Renal pelvis (tissue), 4 donors: ENCODE results near the gene LIAS. TPM values are rescaled to one million over a fixed set of nuclear protein-coding genes. Genes with fewer than 3 reads are reported as not detected.

Experiments
- DNase-seq: peaks from one replicate; pipeline ENCODE4 v3.0.0-alpha.2; 2013
- polyA plus RNA-seq, 3 donors: library from polyadenylated mRNA; unstranded; fragments of 120-200 nt; gene quantifications; one replicate each; pipeline ENCODE4 v1.2.1, GENCODE V29; 2013; ENCODE audit not compliant: insufficient read length in 3 of 3

Gene LIAS
- polyA plus RNA-seq, 3 donors = 17.9 to 35.9 (median 30.5) TPM

- no peak for DNase-seq
These were observed 68.0 kb downstream of the LIAS start for GRCh38 chr4:39526765-39527295.

DNA sequence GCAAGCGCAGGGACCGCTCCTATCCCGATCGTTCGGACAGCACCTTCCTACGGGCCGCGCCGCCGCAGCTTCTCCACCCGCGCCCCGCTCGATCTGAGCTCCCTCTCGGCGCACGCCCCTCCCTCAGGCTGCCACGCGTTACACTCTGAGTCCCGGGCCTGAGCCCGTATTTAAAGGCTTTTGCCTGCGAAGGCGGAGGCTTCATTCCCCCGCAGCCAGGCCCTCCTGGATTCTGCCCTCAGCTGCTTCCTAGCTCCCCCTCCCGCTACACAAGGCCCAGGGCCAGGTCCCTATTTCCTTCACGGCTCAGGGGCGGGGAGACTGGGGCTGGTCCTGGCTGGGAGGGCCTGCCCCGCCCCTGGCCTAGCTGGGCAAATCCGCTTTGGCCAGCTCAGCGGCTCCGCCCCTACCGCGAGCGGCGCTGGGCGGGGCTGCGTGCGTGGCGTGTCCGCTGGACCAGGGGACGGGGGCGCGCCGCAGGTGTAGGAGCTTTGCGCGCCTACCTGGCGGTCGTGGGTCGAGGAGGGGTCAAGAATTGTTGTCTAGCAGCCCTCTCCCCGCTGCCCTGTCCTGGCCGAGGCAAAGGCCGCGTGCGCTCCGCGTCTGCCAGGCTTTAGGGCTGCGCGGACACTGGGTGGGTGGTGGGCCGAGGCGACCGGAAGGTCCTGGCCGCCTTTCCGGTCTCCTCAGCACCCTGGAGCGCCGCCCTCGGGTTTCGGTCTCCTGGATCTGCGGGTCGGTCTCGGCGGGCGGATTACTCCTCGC lies 68.6 kb downstream of the LIAS start, which contains the start of gene UGDH:
Gene UGDH, minus strand, starts transcription at position 144 of the 765 bp plus-strand sequence. CDS start 5,927 bp downstream, outside the sequence.
- DNase-seq = peak; percentile 99

DNA sequence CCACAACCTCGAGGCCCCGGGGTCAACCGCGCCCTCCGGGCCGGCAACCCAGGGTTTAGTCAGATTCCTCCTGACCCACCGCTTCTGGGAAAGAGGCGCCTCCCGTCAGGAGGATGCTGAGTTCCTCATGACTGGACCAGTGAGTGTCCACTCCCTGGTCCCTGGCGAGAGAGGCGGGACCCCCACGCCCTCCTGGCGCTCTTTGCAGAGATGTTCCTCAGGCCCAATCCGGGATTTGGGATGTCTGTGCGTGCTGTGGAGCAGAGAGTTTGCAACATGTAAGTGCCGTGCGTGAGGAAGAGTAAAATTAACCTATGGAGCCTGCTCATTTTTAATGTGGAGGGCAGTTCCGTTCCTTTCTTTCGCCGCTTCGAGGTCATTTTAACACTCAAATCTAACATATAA lies 69.2 kb downstream of the LIAS start:
- no peak for DNase-seq

Other genes starting within 250 kb of the LIAS start
- gene RFC1, start 92.7 kb upstream of the LIAS start, polyA plus RNA-seq = 10 to 100 TPM; 67.3 to 77.9 (median 68.0) TPM
- under 1 TPM; 0.16 to 0.27 (median 0.18) TPM for gene KLB, start 52.1 kb upstream of the LIAS start, polyA plus RNA-seq
- gene RPL9, start 134 bp upstream of the LIAS start, polyA plus RNA-seq = 1,000 to 10,000 TPM; 1,408 to 1,516 (median 1,436) TPM
- 100 to 1,000 TPM in 2 of 3 donors, 10 to 100 TPM in 1; 92.9 to 117 (median 109) TPM for gene UGDH, start 68.4 kb downstream of the LIAS start, polyA plus RNA-seq
- 10 to 100 TPM; 35.1 to 51.0 (median 47.2) TPM for gene SMIM14, start 179.8 kb downstream of the LIAS start, polyA plus RNA-seq
- 10 to 100 TPM; 83.0 to 88.4 (median 87.6) TPM for gene UBE2K, start 239.1 kb downstream of the LIAS start, polyA plus RNA-seq